ENCODE measurements around the gene THY1.
"Not testable (repeated sequence)": the region's sequence is repeated elsewhere in the genome, so short reads cannot be mapped to it uniquely, and the experiment has no call there.

Gene THY1

DNA sequence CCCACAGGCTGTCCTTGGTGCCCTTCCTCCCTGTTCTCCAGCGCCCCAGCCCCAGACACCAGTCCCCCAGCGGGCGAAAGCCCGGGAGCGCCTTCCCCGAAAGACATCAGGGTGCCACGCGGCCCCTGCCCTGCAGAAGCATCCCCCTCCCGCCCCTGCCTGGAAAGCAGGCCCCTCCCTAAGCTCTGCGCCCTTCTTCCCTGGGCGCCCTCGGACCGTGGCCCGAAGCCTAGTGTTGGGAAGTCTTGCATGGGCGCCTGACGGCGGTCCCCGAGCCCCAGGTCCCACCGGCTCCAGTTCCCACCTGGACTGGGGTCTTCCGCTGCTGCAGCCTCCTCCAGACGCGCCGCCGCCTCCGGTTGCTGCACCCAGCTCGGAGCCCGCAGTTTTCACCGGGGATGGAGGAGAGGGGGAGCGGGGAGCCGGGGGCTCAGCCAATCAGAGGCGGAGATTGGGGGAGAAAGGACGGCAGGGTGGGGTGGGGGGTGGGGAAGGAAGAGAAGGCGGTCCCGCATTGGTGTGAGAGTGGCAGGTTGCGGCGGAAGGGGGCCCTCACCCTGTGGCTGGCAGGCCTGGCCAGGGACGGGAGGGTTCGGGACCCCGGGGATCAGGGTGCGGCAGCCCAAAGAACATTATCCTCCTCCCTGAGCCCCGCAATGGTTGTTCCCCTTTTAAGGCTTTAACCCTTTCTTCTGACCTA, at the start of gene THY1:
Gene THY1, minus strand, starts transcription at position 364 of the 700 bp plus-strand sequence. CDS start 2,267 bp downstream, outside the sequence.
- peak; percentile 49 for DNase-seq (ENCODE audit: low read depth)

- no peak for DNase-seq (ENCODE audit: low read depth)
Measured at GRCh38 chr11:119472186-119472855, 49.3 kb upstream of the THY1 start.

- DNase-seq (ENCODE audit: low read depth) = no peak
Measured at GRCh38 chr11:119471329-119471728, 48.4 kb upstream of the THY1 start.

DNA sequence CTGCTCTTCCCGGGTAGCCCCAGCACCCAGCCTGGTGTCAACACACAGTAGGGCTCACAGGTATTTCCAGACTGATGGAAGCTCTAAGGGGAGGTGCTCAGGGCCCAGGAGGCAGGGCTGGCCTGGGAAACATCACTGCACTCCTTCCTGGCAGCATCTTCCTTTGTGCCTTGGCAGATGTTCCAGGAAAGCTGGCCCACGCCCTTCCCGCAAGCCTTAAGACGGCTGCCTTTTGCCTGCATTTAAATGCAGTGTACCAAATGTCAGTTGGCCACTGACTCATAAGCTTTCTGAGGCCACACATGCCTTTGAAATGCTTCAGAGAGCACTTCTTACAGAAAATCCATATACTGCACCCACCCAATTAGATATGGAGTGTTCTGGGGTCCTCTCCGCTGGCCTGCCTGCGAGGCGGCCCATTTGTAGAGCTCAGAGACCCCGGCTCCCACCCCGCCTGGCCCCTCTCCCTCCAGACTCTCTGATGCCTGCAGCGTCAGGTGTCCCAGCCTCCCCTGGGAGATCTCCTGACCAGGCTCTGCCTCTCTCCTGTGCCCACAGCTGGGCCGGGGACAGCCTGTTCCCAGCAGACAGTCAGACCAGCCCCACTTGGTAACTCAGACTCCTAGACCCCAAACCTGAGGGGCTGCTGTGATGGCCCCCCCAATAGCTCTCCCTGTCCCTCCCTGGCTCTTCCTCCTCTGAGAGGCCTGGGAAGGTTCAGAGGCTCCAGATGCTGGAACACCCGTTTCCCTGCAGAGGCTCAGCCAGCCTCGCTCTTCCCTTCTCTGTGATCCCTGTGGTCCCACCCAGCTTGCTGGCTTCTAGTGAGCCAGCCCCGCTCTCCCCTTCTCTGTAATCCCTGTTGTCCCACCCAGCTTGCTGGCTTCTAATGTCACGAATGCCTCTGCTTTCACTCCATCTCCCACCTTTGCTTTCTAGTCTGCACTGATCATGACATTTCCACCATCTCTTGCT, 47.6 kb upstream of the THY1 start:
- DNase-seq (ENCODE audit: low read depth) = peak; percentile 94

GRCh38 chr11:119469506-119469905, 46.5 kb upstream of the THY1 start:
- DNase-seq (ENCODE audit: low read depth) = no peak

GRCh38 chr11:119468511-119468910, 45.5 kb upstream of the THY1 start:
- no peak for DNase-seq (ENCODE audit: low read depth)

- DNase-seq (ENCODE audit: low read depth) = no peak
Measured at GRCh38 chr11:119461229-119461963, 38.4 kb upstream of the THY1 start.

DNA sequence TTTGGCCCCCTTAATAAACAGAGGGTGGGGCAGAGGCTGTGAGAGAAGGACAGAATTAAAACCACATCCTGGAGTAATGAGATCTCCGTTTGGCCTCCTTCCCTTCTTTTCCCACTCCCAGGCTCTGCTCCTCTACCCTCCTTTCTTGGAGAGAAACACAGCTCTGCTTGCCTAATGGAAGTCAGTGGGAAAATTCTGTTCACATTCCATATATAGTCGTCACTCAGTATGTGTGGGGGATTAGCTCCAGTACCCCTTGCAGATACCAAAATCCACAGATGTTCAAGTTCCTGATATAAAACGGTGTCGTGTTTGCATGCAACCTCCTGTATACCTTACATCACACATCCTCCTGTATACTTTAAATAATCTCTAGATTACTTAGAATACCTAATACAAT, 37.6 kb upstream of the THY1 start:
- DNase-seq (ENCODE audit: low read depth) = peak; percentile 69

- DNase-seq (ENCODE audit: low read depth) = no peak
Measured at GRCh38 chr11:119460097-119460496, 37.1 kb upstream of the THY1 start.

DNA sequence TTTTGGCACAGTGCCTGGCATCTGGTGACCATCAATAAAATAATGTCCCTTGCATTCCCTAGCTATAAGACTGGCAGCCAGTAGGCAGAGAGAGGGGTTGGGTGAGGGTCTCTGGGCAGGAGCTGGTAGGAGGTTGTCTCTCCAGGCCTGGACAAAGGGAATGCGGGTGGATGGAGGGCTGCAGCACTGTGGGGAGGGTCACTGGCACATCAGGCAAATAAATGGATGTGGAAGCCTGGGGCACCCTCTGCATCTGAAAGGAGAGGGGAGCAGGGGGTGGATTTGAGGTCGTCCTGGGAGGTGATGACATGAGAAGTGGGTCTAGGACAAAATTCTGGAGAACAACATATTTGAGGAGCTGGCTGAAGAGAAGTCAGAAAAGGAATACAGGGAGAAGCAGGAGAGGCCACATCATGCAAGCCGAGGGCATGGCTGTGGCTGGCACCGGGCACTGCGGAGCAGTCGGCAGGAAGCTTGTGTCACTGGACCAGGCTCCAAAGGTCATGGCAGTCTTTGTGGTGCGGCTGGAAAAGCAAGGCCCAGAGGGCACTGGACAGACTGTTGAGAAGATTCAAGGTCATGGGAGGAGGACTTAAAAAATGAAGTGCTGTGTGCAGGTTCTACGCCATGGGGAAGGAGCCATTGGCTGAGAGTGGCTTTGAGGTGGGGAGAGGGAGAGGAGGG, 36.5 kb upstream of the THY1 start:
- DNase-seq (ENCODE audit: low read depth) = no peak

- DNase-seq (ENCODE audit: low read depth) = not testable (repeated sequence)
Measured at GRCh38 chr11:119455708-119456107, 32.7 kb upstream of the THY1 start.

GRCh38 chr11:119455241-119455640, 32.3 kb upstream of the THY1 start:
- not testable (repeated sequence) for DNase-seq (ENCODE audit: low read depth)

DNA sequence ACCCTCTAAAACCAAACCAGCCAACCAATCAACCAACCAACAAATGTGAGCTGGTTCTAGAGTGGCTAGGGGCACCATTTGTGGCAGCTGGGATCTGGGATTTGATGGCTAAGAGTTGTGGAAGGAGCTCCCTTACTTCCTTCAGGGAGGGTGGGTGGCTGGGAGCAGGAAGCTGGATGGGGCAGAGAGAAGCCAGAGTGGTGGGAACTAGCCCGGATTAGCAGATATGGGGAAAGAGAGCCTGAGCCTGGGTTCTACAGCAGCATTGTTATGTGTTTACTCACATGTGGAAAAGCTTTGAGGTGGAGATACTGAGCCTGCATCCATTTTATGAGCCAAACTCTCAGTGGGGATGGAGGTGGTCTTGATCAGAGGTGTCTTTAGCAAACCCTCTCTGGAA, 30.9 kb upstream of the THY1 start:
- DNase-seq (ENCODE audit: low read depth) = no peak

- no peak for DNase-seq (ENCODE audit: low read depth)
Measured at GRCh38 chr11:119450590-119451326, 27.8 kb upstream of the THY1 start.

GRCh38 chr11:119449498-119449897, 26.5 kb upstream of the THY1 start:
- no peak for DNase-seq (ENCODE audit: low read depth)

- DNase-seq (ENCODE audit: low read depth) = no peak
Measured at GRCh38 chr11:119448380-119448779, 25.4 kb upstream of the THY1 start.

DNA sequence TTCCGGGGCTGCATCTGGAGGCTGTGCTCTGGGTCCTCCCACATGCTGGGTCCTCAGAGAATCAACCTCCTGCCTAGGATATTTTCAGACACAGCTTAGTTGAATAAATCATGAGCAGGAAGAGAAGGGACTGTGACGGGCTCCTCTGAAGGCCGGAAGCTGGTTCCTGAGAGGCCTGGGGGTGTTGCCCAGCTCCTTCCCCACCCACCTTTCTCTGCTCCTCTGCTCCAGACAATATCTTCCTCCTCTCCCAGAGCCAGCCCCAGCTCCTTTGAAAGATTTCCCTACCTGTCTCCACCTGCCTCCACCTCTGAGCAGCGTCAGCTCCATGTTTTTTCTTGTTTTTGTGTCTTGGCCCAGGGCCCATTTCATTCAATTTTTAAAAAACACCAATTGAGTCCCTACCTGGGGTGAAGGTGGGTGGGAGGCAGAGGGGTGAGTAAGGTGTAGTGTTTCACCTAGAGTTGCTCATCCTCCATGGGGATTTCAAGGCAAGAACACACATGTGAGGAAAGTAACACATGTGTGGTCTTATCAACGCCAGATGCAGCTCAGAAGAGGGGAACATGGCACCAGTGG, 24.8 kb upstream of the THY1 start:
- no peak for DNase-seq (ENCODE audit: low read depth)

DNA sequence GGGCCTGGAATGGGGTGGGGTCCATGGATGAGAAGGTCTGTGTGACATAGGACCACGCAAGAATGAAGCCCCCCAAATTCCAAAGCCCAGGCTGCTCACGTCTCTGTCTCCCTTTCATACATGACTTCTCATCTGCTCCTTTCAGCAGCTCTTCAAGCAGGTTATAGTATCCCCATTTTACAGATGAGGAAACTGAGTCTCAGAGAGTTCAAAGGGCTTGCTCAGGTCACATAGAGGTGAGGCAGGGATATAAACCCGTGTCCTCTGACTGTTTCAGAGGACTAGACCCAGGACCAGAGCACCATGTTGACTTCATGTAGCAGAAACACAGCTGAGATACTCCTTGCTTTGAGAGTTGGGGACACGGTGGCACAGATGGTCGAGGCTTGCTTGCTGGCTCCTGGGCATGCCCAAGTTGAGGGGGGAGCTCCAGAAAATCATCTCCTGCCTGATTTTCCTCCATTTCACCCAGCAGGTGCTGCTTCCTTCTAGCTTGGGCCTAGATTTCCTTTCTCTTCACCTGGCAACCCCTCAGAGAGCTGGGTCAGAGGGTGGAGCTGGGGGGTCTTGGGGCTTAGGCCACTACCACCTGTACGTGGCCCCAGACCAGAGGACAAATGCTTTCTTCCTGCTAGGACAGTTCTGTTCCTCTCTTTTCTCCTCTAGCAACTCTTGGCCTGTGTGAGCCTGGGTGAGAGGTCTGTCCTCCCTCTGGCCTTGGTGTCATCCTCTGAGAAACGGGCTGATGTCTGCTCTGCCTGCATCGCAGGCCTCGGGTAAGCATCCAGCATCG, 24.1 kb upstream of the THY1 start:
- DNase-seq (ENCODE audit: low read depth) = no peak

GRCh38 chr11:119446434-119446833, 23.5 kb upstream of the THY1 start:
- no peak for DNase-seq (ENCODE audit: low read depth)

Data from stromal cell of bone marrow (primary cell).